ENCODE data around the gene FTCDNL1.
A peak's percentile ranks its signal among the peaks of the same experiment; 100 is the strongest.

Gene FTCDNL1

GRCh38 chr2:199738727-199739412 is 112.1 kb downstream of the FTCDNL1 start:
- DNase-seq: no peak

GRCh38 chr2:199734651-199735050 is 116.3 kb downstream of the FTCDNL1 start:
- DNase-seq: no peak

DNA sequence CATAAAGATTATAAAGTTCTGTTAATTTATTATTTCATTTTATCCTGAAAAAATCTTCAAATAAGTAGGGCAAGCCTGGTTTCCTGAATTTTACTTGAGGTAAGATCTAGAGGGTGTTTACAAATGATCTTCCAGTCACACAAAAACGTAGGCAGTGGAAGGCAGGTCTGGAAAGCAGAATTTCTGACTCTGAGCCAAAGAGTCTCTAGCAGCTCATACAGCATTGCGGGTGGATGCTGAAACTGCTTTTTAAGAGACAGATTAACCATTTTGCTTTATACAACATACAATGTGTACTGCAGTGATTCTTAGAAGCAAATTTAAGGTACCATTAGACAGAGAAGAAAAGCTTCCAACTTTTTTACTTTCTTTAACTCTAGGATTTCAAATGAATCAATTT is 117.0 kb downstream of the FTCDNL1 start:
- DNase-seq: no peak

- no peak for DNase-seq
Observed at GRCh38 chr2:199727801-199728200, 123.2 kb downstream of the FTCDNL1 start.

GRCh38 chr2:199727306-199727705 is 123.7 kb downstream of the FTCDNL1 start:
- no peak for DNase-seq

DNA sequence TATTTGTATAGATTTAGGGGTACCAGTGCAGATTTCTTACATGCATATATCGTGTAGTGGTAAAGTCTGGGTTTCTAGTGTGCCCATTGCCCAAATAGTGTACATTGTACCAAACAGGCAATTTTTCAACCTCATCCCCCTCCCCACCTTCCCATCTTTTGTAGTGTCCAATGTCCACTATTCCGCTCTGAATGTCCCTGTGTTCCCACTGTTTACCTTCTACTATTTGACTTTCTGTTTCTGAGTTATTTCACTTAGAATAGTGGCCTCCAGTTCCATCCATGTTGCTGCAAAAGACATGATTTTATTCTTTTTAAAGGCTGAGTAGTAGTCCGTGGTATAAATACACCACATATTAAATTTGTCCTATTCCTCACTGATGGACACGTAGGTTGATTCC is 132.9 kb downstream of the FTCDNL1 start:
- DNase-seq: no peak

DNA sequence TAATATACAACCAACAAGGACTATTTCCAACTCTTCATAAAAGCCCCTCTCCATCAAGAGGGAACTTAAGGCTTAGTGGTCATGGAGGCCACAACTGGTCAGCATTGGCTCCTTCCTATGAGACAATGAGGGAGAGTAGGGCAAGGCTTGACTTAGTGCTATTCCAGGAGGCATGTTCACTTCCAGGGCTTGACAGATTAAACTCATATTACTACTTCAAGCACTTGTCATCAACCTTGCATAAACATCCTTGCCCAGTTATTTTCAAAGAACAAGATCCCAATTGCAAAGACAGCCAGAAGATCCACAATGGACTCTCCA is 133.4 kb downstream of the FTCDNL1 start:
- DNase-seq: no peak

DNA sequence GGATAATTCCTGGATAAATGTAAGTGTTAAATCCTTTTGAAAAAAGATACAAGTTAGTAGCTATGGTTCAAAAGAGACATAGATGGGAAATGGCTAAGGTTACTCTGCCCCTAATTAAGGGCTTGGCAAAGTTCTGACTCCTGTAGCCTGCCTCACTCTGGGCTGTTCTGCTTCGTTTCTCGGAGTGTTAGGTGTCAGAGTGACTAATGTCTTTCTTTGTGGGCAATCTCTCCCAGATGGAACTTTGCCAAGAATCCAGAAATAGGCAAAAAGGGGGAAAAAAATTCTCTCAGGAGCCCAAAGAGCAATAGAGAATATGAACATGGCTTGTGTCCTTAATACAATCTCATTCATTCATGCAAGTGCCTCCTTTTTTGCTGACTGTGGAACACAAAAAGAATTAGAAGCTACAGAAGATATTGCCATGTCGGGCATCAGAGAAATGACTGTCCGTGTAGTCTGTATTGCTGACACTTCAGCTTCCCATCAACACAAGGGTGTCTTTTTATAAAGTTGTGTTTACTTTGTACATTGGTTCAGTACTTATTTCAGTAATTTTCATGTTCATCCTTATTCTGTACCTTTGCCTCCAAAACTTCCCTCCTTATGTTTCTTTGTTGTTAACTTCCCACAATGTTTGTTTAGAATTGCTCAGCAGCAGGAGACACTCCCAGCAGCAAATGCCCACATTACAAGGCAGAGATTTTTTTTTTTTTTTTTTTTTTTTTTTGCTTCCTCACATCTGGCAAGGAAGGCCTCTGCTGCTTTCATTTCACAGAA is 134.0 kb downstream of the FTCDNL1 start:
- DNase-seq: peak; percentile 27

DNA sequence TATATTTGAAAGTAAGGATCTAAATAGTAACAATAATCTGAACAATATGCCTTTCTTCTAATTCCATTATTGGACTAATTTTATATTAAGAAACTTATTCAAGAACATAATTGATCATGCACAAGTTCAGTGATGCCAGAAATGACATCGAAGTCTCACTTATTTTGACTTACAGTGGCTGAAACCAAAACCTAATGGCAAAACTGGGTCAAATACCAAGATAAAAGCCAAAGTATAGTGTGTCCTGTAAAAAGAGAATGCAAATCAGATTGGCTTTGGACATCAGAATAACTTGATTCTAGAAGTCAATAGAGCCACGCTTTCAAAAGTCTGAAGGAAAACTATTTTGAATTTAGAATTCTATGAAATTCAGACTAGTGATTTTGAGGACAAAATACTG is 137.2 kb downstream of the FTCDNL1 start:
- no peak for DNase-seq

DNA sequence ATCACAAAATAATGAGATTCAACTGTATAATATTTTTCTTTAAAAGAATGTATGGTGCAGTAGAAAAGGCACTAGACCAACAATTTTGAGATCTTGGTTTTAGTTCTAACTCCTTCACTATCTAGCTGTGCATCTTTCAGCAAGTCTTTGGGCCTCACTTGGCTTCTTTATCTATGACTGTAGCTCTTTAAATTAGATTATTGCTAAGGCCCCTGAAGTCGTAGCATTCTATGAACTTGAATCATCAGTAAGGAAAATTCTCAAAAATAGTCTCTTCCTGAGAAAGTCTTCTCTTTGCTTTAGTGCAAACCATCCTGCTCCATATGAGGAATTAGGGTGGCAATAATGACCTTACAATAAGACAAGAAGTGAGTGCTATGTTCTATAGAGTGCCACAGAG is 140.4 kb downstream of the FTCDNL1 start:
- DNase-seq: no peak
